Muscle of arm (tissue), 12 donors: Measurements from ENCODE around the gene PLCL1. TPM values are rescaled to one million over a fixed set of nuclear protein-coding genes. Genes with fewer than 3 reads are reported as not detected.
A peak's percentile ranks its signal among the peaks of the same experiment; 100 is the strongest.

Source experiments
- DNase-seq: peaks from one replicate; pipeline ENCODE4 v3.0.0-alpha.2; 2013
- polyA plus RNA-seq, 12 donors: library from polyadenylated mRNA; unstranded; fragments of 120-200 nt; gene quantifications; one replicate each; pipeline ENCODE4 v1.2.1, GENCODE V29; 2013; ENCODE audit not compliant: insufficient read length in 12 of 12

The PLCL1 gene
- polyA plus RNA-seq, 12 donors, result 7.8 to 24.6 (median 17.0) TPM; not detected in 1

DNA sequence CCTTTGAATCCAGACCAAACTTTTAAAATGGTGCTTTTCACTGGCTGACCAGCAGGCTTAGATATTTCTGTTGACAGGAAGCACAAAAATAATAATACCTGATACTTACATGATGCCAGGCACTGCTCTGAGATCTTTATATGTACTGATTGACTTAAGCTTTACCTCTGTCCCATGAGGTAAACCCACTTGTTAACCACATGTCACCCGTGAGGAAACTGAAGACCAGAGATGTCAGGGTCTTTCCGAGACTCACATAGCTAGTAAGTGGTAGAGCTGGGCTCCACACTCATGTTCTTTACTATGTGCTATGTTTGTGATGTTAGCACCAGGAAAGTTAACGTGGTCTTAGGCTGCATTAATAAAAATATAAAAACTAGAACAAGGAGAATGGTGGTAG is 297.7 kb downstream of the PLCL1 start:
- no peak for DNase-seq

DNA sequence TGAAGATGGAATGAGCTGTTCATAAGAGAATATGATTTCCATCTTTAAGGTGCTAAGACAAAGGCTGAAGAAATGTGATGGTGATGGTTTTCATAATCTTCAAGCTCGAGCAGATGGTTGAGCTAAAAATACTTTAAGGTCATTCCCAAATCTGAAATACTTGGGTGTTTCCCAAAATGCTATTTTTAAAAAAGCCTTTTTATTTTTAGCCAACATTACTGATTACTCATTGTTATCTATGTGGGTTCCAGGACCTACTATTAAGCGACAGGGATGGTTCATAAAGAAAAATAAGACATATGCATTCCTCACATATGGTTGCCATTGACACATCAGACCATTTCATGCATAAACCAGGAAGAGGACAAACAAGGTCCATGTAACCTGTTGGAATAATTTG is 298.5 kb downstream of the PLCL1 start:
- DNase-seq, result no peak

DNA sequence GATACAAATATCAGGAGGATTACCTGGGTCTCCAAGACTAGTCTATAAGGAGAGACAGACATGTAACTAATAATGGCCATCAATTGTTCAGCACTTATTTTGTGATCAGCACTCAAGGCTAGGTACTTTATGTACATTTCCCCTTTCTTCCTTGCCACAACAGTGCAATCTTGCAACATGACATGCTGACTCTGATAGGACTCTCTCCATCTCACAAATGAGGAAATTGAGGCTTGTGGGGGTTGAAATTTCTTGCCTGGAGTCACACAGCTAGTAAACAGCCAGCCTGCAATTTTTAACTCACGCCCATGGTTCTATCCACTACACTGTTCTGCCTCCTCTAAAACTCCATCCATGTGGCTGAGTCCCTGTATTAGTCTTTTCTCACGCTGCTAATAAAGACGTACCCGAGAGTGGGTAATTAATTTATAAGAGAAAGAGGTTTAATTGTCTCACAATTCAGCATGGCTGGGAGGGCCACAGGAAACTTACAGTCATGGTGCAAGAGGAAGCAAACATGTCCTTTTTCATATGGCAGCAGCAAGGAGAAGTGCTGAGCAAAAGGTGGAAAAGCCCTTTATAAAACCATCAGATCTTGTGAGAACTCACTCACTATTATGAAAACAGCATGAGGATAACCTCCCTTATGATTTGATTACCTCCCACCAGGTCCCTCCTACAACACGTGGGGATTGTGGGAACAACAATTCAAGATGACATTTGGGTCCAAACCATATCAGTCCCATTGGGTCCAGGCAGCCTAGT is 302.4 kb downstream of the PLCL1 start:
- no peak for DNase-seq

DNA sequence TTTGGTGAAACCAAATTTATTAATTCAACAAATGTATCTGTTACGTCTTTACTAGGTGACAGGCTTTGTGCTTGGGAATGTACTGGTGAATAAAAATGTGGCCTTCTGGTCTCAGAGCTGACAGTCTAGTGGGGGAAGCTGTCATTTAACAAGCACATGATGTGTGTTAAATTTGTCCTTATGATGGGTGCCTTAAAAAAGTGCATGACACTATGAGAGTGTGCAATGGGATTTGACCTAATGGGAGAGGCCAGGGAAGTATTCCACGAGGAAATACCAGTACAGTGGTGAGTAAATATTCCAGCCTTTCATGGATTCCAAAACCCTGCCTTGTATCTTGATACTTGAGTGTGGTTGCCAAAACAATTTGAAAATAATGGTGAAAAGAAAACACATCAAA is 308.9 kb downstream of the PLCL1 start:
- DNase-seq, result no peak

DNA sequence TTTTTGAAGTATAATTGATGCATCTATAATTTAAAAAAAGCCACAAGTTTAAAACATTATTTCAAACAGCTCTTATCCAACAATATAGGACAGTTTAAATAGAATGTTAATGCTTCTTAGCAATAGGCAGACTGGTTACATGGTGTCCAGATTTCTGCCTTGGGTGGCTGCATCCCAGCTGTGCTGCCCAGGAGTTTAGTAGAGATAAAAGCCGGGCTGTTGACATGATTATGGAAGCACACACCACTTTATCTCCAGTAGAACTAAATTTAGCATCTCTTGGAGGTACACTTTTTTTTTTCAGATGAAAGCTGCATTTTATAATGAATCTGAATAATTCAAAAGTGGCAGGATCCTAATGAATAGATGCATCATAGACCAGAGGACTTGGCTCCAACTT is 309.7 kb downstream of the PLCL1 start:
- DNase-seq, result no peak

DNA sequence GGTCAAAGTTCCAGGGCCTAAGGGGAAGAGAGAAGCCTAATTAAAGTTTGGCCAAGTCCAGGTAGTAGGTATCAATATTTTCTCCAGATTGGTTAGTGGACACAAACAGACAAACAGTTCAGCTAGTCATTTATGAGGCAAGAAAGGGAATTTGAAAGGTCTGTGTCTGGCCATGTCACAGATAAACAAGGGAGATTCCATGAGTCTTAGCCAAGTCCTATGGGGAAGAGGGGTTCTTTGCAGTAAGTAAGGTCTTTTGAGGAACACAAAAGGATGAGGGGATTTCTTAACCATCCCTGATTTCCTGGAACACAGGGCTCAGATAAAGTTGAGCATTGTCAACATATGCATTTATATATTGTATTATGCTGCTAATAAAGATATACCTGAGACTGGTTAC is 310.8 kb downstream of the PLCL1 start:
- no peak for DNase-seq

DNA sequence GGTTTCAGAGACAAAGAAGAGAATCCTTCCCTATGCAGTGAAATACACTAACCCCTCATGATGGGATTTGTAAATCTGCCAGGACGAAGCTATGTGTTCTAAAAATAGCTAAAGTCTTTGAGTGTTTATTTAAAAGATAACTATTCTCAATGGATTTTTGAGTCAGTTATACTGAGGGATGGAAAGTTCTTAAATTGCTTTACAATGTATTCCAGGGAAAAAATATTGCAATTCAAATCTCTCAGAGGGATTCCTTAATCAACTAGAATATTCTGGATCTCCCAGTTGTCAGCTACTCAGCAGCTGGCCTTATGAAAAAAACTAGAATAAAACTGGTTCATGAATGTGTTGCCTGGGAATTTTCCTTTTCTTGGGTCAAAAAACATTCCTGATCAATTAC is 312.4 kb downstream of the PLCL1 start:
- DNase-seq, result peak; percentile 71

DNA sequence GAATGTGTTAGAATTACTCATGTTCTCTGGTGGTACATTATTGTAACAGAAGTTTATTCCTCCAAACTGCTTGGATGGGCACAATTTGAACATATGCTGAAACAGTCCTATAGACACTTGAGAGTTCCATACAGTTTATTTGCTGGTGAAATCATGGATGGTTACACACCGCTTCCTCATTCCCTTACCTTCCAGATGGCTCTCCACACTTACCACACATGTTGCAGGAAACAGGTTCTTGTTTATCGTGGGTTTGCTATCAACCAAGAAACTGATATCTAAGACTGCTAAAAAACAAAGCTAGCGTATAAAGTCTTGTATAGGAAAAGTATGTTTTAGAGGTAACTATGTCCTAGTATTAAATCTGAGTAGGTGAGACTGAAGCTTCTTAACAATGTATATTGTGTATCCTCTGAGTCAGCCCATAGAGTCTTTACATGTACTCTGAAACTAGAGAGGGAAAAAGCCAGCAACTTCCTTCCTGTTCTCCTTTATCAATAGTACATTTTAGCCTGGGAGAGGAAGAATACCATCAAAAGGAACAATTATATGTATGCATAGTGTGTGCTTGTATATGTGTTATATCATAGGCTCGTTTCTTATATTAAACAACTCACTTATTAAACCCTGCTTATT is 313.1 kb downstream of the PLCL1 start:
- no peak for DNase-seq

DNA sequence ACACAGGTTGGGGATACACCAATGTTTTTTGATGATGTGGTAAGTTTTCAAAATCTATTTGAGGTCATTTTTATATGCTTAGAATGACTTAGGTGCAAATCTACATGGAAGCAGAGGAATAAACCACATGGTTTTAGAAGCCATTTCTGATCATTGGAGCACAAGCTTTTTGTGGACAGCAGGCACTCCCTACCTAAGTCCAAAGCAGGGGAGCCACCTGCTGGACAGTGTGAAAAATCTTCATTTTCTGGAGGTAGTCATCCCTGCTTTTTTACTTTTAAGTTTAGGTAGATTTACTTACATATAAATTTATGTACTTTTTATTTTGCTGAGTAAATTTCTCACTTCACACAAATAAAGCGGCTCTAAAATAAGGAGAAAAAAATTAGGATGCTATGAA is 323.2 kb downstream of the PLCL1 start:
- peak; percentile 44 for DNase-seq

DNA sequence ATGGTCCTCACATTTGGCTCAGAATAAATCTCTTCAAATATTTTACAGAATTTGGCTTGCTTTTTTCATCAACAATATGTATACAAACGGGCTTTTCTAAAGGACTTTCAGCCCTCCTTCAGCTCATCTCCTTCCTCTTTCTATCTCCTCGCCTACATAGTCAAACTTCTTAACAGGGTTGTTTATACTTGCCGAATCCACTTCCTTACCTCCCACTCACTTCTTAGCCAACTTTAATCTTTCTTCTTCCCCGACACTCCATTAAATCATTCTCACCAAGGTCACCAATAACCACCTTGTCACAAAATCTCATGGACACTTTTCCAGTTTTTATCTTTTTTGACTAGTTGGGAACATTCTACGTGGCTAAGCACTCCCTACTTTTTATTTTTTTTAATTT is 325.2 kb downstream of the PLCL1 start:
- DNase-seq, result no peak

DNA sequence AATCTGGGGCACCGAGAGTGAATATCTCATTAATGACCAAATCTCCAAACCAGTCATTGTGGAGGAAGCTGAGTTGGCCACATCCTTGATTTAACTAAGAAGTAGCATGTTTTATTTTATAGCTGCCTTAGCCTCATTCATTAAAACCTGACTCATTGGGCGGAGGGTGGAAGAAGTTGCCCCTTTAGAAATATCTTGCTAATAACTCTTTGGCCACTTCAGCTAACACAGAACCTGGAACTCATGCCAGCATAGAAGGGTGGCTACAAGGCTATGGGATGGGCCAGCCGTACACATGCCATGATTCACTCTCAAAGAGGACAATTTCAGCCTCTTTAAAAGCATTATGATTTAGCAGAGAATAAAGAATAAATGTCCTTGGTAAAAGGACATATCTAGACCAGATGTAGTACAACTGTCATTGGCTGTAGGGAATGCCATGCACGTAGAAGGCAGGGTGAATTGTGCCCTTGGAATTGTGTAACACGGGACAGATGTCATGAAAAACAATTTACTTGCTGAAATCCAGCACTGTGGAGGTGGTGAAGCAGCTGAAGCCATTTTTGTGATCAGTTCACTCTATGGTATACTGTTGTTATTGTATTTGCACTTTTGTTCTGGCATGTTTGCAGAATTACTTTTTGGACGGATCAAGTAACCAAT is 330.0 kb downstream of the PLCL1 start:
- no peak for DNase-seq

DNA sequence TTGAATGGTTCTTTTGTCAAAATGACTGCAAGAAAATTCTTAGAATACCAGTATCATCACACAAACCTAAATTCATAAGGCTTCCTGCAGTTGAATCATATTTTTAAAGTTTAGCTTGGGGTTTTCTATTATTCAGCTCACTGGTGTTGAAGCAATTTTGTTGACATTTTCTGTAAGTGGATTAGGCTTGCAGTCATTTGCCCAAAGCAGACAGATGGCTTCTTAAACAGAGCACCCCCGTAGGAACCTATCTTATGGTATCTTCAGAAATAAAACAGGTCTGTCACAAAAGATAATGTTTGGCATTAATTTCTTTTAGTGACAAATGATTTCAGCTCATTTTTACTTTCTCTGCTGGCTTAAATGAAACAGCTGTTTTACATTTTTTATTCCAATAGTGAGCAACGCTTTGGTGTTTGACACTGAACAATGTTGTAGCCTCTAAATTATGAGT is 331.1 kb downstream of the PLCL1 start:
- DNase-seq, result no peak

DNA sequence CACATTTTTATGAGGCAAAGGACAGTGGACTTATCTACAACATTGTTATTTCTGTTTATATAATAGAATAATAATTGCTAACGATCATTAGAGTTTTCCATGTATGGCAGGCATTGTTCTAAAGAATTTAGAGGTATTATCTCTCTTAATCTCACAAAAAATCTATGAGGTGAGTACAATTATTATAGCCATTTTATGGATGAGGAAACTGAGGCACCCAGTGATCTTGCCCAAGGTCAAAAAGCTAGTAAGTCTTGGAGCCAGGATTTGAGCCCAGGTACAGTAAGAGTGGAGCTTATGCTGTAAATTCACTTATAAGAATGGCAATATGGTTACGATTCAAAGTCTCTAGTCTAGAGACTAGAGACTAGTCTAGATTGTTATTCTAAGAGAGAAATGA is 331.7 kb downstream of the PLCL1 start:
- no peak for DNase-seq

DNA sequence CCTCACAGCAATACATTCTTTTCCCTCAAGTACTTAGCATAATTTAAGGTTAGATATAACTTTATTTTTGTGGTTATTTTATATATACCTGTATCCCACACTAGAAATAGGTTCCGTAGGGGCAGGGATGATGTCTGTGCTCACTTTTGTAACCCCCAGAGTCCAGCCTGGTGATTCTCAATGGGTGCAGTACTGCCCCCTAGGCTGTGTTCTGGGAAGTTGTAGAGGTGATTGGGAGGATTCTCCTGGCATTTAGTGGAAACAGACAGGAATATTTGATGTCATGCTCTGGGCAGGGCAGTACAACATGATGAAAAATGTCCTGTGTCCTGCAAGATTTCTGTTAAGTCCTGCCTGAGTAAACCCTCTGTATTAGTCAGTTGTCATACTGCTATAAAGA is 333.3 kb downstream of the PLCL1 start:
- no peak for DNase-seq

DNA sequence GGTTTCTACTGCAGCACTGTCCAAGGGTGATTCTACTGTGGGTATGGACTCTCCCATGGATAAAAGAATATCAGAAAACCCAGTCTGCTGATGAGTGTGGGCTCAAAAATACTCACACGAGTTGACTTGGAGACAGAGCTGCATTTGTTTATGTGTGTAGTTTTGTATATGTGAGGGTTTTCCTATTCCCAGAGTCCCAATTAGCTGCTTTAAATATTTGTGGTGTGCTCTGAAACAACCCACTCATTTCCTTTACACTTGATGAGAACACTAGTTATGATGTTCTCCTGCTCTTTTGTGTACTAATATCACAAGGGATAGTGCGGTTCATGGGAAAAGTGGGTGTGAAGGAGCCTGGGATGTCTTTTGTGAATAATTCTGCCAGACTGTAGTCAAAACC is 337.3 kb downstream of the PLCL1 start:
- no peak for DNase-seq

DNA sequence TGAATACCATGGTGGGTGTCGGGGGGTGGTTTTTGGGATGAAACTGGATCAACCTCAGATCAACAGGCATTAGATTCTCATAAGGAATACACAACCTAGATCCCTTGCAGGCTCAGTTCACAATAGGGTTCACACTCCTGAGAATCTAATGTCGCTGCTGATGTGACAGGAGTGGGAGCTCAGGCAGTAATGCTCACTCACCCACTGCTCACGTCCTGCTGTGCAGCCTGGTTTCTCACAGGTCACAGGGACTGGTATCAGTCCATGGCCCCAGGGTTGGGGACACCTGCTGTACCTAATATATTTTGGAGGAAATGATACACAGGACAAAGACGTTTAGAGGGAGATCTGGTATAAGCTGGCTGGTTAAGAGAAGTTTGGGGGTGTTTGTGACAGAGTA is 338.8 kb downstream of the PLCL1 start:
- DNase-seq, result no peak

DNA sequence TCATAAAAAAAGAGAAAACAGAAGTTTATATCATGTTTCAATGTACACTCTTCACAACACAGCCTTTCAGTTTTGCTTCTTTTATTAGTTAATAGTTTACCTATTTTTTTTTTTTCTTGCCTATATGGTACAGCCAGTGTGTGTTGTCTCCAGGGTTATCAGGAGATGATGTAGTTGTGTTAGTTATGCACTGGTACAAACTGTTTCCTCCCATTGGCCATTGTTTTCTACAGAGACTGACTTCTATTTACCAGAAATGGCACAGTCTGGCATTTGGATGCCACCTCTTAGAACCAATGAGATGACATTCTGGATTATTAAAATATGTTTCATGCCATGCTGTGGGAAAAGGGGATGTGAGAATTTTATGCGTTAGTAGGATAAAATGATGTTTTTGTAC is 339.4 kb downstream of the PLCL1 start:
- no peak for DNase-seq

DNA sequence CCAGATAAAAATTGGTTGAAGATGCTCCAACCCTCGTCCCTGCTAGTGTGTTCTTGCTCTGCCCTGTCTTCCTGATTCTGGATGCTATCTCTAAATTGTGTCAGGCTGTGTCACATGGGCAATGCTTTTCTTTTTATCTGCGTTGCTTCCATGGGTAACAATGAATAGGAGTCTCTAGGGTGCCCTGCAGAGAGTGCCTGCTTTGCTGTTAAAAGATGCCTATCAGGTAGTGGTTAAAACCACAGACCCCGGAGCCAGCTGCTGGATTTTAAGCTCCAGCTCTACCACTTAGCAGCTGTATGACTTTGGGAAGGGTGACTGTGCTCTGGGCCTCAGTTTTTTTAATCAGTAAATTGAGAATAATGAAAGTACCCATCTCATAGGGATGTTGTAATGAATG is 340.3 kb downstream of the PLCL1 start:
- no peak for DNase-seq

DNA sequence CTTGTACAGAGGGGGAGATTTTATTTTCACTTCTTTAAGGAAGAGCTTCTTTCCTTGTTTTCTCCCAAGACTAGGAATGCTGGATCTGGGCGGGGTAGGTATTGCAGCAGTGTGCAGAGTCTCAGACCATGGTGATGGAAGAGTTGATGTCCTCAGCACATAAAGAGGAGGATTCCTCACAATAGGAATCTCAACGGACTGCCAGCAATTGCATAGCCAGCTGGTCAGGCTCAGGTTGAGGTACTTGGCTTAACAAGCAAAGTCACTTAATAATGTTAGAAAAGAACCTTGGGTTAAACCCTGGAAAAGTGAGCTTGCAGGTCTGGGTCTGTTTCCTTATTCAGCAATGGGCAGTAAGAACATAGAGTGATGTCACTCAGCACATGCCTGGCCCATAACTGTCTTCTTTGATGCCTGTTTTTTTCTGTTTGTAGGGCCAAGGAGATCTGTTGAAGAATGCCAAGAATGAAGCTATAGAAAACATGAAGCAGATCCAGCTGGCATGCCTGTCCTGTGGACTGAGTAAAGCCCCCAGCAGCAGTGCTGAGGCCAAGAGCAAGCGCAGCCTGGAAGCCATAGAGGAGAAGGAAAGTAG is 342.1 kb downstream of the PLCL1 start:
- peak; percentile 35 for DNase-seq

DNA sequence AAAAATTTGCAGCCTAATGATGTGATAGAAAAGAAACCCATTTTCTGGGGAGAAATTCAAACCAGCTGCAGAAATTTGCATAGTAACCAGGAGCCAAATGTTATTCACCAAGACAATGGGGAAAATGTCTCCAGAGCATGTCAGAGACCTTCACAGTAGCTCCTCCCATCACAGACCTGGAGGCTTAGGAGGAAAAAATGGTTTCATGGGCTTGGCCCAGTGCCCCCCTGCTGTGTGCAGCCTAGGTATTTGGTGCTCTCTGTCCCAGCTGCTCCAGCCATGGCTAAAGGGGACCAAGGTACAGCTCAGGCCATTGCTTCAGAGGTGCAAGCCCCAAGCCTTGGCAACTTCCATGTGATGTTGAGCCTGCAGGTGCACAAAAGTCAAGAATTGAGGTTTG is 352.9 kb downstream of the PLCL1 start:
- DNase-seq, result no peak

DNA sequence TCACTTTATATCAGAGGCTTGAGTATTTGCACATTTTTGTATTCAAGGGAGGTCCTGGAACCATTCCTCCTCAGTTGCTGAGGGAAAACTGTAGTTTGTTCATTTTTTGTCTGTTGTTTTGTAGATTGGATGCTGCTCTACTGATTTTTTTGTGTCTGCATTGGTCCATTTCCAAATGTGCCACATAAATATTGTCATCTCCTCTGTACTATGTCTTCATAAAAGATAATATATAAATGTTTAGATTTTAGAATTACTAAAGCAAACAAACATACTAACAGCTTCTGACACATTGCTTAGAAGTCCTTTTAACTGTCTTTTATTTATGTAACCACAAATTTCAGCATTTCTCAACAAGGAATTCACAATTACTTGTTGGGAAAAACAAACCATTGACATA is 356.8 kb downstream of the PLCL1 start:
- no peak for DNase-seq

DNA sequence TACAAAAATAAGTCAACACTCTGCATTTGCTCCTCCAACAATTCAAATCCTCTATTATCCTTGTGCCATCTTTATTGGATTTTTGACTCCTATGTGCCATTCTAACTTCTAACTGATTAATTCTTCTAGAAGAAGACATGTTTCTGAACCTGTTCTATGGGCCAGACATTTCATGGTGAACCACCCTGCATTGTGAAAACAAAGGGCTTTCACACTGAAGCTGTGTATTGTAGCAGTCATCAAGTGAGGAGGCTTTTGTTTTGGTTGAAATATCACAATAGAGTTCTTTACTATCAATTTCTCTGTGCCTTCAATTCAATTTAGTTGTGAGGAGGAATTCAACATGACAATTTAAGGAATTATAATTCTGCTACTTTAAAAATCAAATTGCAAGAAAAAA is 357.9 kb downstream of the PLCL1 start:
- DNase-seq, result no peak

DNA sequence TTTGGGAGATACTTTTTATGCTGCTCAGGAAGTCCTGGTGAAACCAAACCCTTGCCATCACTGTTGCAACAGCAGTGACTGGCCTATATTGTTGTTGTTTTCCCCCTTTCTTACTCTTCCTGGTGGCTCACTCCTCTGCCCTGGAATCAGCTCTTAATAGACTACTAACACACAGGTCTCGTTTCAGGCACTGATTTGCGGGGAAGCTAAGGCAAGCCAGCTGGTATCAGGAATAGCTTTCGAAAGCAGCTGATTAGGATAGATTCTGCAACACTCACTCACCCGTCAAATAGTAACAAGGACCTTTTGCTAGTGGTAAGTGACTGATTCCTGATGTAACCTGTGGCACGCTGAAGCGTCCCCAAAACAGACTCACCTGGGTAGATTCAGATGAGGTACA is 360.4 kb downstream of the PLCL1 start:
- DNase-seq, result no peak
